ENCODE measurements around the gene CASS4.
A peak's percentile ranks its signal among the peaks of the same experiment; 100 is the strongest.
"Not testable (repeated sequence)": the region's sequence is repeated elsewhere in the genome, so short reads cannot be mapped to it uniquely, and the experiment has no call there.

Gene CASS4

DNA sequence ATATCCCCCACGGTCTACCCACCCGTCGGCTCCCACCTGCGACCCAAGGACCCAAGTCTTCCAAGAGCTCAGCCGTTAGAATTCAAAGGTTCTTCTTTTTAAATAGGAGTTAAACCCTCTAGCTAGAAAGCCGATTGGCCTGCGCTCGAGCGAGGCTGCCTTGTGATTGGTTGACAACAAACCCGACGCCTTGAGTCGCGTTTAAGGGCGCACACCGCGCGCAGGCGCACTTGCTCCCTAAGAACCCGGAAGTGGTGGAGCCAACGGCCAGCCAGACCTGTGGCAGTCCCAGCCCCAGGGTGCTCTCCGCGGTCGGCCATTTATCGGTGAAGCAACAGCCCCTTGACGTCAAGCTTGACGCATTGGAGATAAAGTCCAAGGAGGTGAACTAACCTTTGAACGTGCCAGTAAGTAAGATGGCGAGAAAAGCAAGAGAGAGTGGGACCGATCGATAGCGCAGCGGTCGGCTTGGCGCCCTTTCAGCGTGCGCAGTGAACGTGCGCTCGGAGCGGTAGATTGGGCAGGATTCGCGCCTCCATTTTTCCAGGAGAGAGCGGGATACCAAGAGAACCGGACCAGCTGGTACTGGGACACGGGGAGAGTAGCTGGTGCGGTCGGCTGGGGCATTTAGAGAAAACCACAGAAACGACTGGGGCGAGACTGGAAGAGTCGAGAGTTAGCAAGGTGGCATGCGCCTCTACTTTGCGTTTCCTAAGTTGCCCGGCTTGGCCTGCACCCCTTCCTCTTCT, 19.8 kb upstream of the CASS4 start, which contains the start of the genes AURKA and CSTF1:
Gene AURKA (minus strand): TSS at position 84 of the 749 bp plus-strand sequence. CDS start 4,018 bp downstream, outside the sequence.
Gene CSTF1 (plus strand): TSS at position 514 of the 749 bp plus-strand sequence. CDS start 2,908 bp downstream, outside the sequence.
- peak; percentile 99 for FAIRE-seq

GRCh38 chr20:56392881-56393482, 19.1 kb upstream of the CASS4 start:
- no peak for FAIRE-seq

DNA sequence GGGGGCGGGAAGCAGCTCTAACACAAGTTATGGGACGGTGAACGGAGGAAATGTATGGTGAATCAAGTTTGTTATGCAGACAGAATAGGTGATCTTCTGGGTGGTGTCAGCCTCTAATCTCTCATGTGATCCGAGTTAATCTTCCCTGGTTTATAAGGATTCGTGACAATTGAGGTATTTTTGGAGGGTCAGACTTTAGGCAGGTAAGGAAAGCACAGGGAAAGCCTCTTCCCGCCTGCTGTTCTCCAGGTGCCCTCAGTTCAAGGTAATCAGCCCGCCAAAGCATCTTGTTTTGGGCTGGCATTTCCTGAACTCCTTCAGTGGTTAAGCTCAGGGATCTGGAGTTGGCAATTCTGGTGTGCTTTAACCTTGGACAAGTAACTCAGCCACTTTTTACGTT, 18.4 kb upstream of the CASS4 start:
- FAIRE-seq: no peak

GRCh38 chr20:56395166-56395565, 16.9 kb upstream of the CASS4 start:
- no peak for FAIRE-seq

DNA sequence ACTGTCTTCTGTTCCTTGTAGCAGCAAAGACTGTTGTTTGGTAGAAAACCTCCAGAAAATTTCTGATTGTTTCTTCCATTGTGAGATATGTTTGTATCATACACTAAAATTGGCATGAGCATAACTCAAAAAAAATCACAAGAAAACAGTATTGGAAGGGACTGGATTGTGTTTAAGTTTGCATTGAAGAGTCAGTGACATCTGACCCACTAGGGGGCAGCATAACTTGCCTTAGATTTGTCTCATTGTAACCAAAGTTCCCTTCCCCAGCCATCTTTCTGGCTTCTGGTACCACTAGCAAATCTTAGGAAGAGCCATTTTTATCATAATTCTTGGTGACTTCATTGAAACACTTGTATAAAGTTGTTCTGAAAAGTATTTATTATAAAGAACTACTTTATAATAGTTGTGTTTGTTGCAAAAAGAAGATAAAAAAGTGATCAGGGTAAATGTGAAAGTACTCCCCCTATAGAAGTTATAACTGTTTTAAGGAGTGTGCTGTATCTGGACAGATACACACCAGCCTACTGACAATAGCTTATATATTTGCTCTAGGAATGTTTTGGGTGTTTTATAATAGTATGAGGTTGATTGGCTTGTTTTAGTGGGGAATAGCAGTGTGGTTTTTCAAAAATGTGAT, 11.9 kb upstream of the CASS4 start:
- no peak for FAIRE-seq

- no peak for FAIRE-seq
Measured at GRCh38 chr20:56403465-56403864, 8.6 kb upstream of the CASS4 start.

DNA sequence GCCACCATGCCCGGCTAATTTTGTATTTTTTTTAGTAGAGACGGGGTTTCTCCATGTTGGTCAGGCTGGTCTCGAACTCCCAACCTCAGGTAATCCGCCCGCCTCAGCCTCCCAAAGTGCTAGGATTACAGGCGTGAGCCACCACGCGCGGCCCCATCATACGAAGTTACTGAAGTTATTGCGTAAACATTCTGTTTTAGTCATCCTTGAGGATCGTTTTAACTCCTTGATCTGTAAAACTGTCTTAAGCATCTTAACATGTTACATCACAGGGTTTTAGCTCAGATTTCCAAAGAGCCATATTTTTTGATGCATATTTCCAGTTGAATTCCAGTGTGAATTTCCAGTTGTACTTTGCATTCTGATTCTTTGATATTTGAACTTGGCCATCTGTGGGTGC, 6.7 kb upstream of the CASS4 start:
- not testable (repeated sequence) for FAIRE-seq

DNA sequence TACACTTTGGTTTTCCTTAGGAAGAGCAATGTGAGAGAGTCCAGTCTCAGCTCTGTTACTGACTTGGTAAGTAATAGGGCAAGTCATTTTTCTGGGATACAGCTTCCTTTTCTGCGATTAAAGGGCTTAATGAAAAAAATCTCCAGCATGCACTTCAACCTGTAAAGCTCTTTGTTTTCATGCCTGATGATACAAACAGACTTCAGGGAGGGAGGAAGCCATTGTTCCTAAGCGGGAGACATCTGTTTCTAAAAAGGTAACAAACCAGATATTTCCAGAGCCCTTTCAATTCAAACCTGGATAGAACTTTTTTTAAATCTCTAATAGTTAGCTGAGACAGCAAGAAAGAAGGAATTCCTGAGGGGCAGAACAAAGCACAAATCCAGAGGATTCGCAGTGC, 5.2 kb upstream of the CASS4 start:
- FAIRE-seq: no peak

DNA sequence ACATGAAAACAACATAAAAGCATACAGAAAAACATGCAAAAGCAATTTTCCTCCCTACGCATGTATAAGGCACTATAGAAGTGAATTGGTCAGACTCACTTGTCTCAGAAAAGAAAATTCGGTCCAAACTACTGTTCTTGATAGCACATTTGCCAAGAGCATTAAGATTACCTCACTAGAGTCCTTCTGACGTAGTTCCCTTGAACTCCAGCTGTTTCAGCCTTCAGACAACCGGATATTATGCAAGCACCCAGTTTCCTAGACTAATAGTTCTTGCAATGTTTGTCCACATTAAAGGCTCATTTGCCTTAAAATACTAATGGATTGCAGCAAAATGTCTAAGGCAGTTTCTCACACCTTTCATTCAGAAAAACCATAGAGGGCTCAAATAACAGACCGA, 2.5 kb upstream of the CASS4 start:
- no peak for FAIRE-seq

DNA sequence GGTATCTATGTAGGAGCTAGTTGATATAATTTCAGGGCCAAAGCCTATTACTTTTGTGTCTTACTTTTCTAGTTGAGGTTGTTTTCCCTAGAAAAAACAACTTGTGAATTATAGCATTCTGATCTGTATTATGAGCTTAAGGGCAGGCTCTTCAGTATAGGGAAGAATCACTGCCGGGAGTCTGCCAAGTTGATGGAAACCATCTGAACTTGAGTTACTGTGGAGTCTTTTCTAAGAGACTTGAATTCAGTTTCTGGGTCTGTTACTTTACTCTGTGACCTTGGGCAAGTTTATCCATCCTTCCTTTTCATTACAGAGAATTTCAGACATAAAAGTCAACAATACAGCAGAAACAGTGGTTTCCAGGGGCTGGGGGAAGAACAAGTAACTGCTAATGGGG, 2.1 kb upstream of the CASS4 start:
- FAIRE-seq: no peak

GRCh38 chr20:56411287-56411686, 773 bp upstream of the CASS4 start:
- FAIRE-seq: not testable (repeated sequence)

- FAIRE-seq: no peak
Measured at GRCh38 chr20:56412473-56412790, 372 bp downstream of the CASS4 start.

GRCh38 chr20:56412949-56413348, 889 bp downstream of the CASS4 start:
- FAIRE-seq: no peak

DNA sequence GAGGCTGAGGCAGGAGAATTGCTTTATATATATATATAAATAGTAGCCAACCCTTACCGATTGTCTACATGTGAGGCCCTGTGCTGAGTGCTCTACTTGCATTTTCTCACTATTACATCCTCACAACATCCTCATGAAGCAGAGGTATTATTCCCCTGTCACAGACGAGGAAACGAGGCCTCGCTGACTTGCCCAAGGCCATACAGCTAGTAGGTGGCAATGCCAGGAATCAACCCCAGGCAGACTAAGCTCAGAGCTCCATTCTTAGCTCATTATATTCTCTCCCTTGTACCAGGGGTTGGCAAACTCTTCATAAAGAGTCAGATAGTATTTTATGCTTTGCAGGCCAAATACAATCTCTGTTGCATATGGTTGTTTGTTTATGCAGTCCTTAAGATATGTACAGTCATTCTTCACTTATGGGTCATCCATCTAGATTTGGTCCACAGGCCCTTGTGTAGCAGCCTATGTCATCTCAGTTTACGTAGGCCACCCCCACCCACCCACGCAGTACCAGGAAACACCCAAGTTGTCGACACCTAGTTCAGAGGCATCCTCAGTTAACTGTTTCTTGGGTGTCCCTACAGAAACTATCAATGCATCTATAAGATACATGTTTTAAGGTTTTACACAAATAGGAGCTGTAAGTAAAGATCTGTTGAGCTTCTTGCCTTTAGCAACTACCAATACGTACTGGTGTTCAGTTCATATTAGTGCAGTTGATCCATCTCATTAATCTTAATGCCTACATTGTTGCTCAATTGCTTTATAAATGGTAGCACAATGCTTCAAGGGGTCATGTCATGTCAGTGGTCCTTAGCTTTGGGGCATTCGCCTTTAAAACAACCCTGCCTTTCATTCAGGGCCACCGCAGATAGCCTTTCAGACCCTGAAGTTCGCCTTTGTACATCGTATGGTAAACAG, 3.0 kb downstream of the CASS4 start:
- FAIRE-seq: no peak

- no peak for FAIRE-seq
Measured at GRCh38 chr20:56417402-56417801, 5.3 kb downstream of the CASS4 start.

- no peak for FAIRE-seq
Measured at GRCh38 chr20:56417911-56418310, 5.9 kb downstream of the CASS4 start.

GRCh38 chr20:56418385-56418861, 6.4 kb downstream of the CASS4 start:
- no peak for FAIRE-seq

GRCh38 chr20:56420028-56420427, 8.0 kb downstream of the CASS4 start:
- FAIRE-seq: no peak

DNA sequence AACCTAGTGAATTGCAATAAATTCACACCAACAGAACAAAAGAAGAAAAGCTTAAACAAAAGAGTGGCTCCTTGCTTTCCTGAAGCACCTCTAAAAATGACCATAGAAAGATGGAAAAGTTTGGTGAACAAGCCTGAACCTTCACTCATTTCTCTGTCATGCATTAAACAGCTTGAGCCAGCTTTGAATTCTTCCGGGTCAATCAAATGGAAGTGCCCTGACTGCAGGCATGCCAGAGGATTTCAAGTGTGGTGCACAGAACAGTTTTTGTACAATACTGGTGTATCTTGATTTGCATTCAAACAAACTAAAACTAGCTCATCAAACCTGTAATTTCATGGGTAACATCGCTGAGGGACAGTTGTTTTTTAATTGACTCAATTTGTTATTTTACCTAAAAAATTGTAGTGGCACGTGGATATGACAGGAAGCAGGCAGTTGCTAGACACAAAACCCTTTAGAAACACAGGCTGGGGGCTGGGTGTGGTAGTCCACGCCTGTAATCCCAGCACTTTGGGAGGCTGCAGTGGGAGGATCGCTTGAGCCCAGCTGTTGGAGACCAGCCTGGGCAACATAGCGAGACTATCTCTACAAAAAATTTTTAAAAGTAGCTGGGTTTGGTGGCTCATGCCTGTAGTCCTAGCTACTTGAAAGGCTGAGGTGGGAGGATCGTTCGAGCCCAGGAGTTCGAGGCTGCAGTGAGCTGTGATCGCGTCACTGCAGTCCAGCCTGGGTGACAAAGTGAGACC, 9.1 kb downstream of the CASS4 start:
- FAIRE-seq: no peak

DNA sequence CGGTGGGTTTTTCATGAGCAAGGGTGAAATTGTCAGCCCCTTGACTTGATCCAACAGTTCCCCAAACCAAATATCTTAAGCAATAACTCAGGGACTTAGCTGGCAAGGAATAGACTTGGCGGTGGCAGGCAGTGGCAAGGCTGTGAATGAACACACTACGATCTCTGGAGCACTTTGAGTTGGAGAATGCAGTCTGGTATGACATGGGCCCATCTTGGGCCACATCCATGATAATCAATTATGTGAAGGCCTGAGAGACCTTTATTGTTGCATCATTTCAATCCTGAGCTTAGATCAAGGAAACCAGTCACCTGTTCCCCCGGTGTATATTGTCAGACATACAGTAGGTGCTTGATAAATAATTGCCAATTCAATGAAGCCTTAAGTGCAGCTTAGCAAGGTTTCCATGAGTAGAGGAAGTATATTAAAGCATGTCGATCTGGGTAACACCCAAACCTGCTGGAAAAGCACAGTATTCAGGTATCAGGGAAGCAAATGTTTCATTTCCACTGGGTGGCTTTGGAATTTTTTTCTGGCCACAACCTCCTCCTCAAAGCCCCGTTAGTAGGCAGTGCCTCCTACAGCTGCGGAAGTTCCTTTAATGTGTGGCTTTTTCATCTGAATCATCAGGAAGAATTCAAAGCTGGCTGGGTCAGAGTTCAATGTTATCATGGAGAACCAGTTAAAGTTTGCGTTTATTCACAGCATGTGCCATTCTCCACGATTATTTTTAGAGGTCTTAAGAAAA, 10.2 kb downstream of the CASS4 start:
- no peak for FAIRE-seq

GRCh38 chr20:56422824-56423189, 10.7 kb downstream of the CASS4 start:
- FAIRE-seq: no peak
